Right renal pelvis (tissue), 4 donors: ENCODE measurements around the gene GNE. TPM values are rescaled to one million over a fixed set of nuclear protein-coding genes. Genes with fewer than 3 reads are reported as not detected.
A peak's percentile ranks its signal among the peaks of the same experiment; 100 is the strongest.
"Not testable (repeated sequence)": the region's sequence is repeated elsewhere in the genome, so short reads cannot be mapped to it uniquely, and the experiment has no call there.

ENCODE experiments used
- DNase-seq, 4 donors: peaks; one replicate each; pipeline ENCODE4 v3.0.0-alpha.2; 2013; ENCODE audit warnings: low read depth in 4 of 4, low spot score in 3 of 4, missing footprints in 1 of 4
- polyA plus RNA-seq, 4 donors: library from polyadenylated mRNA; unstranded; fragments of 120-200 nt; gene quantifications; one replicate each; pipeline ENCODE4 v1.2.1, GENCODE V29; 2013; ENCODE audit not compliant: insufficient read length in 4 of 4

GNE gene
- polyA plus RNA-seq, 4 donors, result 18.6 to 20.4 (median 19.6) TPM

DNA sequence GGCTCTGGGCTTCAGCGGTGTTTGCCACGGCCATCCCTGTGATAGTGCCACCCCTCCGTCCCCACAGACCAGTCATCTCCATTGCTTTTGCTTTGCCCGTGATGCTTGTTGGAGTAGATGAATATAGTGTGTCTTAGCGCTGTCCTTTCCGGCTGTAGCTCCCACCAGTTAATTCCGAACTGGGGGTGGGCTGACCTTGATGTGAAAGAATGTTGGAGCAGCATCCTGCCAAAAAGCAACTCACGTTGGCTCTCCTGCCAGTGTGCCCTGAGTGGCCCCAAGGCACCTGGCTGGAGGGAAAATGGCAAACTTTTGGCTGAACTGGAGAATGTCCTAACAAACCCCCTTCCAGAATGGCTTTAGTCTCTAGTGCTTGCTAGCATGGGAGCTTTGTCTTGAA is 47.5 kb downstream of the GNE start:
- DNase-seq, result no peak

- no peak for DNase-seq
These were observed 49.6 kb downstream of the GNE start for GRCh38 chr9:36208521-36209253.

DNA sequence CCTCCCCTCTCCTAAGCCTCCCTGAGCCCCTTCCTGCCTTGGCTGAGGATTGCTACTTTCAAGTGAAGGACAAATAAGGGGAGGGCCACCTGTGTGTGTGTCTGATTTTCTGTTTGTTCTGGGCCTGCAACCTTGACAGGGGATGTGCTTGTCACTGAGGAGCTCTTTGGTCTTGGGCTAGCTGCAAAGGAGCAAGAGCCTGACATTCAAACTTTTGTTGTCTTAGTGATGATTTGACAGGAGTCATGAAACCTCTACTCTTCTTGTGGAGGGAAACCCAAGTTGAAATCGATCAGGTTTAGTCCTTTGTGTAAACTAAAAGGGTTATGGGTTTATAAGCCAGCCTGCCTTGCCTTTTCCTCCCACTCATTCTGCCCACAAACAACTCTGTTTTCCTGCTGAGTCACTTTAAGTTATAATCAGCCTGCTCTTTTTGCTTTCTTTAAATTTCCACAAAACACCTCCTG is 50.7 kb downstream of the GNE start:
- no peak for DNase-seq

GRCh38 chr9:36207016-36207415 is 51.2 kb downstream of the GNE start:
- DNase-seq, result no peak

DNA sequence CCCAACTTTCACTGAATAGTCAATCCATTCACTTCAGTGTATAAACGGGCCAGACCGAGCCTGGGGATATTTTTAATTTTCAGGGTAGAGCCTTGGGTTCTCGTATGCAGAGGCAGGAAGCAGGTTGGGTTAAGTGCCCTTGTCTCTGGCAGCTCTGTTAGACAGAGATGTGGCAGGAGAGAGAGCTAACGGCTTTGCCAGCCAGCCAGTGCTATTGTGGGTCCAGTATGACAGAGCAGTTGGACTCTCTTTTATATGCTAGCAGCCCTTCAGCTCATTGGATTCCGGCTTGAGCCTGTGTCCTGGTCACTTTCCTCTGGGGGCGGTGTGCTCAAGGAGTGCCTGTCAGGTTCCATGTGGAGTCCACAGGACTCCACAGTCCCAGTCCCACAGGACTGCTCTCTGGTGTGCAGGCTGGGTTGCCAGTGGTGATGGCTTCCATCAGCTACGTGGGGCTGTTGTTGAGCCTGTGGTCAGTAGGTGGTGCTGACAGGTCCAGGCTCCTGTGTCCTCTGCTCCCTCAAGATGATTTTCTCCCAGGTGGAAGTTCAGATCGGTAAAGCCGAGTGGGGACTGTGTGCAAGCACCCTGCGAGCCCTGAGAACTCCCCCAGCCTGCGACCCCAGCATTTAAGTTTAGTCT is 53.2 kb downstream of the GNE start:
- no peak for DNase-seq

DNA sequence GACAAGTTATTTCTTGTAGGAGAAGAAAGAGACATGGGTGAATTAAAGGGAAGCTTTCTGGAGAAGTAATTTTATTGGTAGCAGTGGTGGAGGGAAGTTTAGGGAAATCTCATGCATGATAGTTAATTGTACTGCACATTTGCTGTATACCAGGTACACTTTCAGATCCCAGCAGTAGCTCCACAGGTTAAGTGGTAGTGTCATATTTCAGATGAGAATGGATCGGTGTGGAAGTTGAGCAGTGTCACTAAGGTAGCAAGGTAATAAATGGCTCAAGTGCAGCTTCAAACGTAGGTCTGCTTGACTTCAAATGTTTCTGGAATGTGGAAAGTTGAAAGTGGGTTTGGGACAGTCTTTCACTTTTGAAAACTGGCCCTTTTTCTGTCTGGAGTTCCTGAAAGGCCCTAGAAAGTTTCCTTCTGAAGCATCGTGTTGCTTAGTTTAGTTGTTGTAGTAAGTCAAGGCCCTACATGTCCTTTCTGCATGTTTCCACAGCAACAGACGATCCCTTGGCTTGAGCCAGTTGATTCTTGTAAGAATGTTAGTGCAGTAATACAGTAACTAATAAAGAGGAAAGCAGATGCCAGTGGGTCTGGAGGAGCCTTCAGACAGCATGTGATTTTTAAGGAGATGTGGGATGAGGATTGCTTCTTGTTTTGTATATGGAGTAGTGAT is 63.8 kb downstream of the GNE start:
- no peak for DNase-seq

- DNase-seq, result no peak
These were observed 65.2 kb downstream of the GNE start for GRCh38 chr9:36193023-36193422.

- peak in 1 of 4 donors; percentile 43 for DNase-seq
These were observed 66.1 kb downstream of the GNE start for GRCh38 chr9:36192196-36192595.

- DNase-seq, result no peak
These were observed 66.6 kb downstream of the GNE start for GRCh38 chr9:36191686-36192085.

DNA sequence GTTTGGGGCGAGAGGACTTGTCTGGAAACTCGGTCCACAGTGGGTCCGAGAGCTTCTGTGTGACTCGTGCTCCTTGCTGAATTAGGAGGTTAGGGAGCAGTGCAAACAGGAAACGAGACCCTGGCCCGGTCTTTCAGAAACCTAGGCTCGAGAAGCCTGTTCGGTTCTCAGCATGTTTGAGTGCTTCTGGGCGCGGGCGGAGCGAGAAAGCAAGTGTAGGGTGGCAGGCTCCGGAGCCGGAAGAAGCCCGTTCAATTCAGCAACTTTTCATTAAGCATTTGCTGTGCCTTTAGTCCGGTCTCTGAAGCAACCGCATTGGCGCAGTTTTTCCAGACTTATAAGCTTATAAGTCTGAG is 67.0 kb downstream of the GNE start:
- no peak for DNase-seq

GRCh38 chr9:36190388-36191289 is 67.6 kb downstream of the GNE start, which contains the start of gene CLTA:
Gene CLTA, plus strand, starts transcription at chr9:36190921. Its CDS starts 136 bp downstream, at chr9:36191057.
- peak; percentile 87 to 97 (median 94) for DNase-seq

DNA sequence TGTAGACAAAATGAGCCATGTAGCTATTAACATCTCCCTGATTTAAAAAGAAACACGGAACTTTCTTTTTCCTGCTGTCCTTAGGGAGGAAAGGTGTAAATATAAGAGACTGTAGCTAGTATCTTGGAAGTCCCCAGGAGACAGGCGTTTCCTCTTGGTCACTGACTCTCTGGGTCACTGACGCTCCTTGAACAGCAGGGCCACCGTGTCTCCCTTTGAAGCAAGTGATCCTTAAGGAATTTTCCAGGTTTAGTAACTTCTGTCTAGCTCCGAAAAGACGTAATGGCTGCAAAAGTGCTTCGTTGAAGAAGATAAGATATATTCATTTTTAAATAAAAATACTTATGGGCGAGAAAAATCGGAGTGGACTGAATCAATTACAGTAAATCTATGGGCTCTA is 68.3 kb downstream of the GNE start:
- no peak for DNase-seq

- DNase-seq, result no peak
These were observed 70.0 kb downstream of the GNE start for GRCh38 chr9:36188212-36188611.

DNA sequence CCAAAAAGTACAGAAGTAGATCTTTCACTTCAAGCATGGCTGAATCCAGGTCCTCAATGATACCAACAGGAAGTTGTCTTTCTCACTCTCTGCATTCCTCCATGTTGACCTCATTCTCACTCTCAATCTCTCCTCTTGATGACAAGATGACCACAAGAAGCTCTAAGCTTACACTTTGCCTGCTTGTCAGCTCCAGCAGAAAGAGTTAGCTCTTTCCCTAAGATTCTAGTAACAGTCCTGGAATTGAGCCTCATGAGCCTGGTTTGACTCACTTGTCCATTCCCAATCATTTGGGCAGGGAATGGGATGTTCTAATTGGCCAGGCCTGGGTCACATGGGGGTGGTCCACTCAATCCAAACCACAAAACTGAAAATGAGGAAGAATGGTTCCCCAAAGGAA is 70.8 kb downstream of the GNE start:
- DNase-seq, result no peak

DNA sequence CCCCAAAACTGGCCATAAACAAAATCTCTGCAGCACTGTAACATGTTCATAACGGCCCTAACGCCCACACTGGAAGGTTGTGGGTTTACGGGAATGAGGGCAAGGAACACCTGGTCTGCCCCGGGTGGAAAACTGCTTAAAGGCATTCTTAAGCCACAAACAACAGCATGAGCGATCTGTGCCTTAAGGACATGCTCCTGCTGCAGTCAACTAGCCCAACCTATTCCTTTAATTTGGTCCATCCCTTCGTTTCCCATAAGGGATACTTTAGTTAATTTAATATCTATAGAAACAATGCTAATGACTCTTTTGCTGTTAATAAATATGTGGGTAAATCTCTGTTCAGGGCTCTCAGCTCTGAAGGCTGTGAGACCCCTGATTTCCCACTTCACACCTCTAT is 78.0 kb downstream of the GNE start:
- DNase-seq, result not testable (repeated sequence)

DNA sequence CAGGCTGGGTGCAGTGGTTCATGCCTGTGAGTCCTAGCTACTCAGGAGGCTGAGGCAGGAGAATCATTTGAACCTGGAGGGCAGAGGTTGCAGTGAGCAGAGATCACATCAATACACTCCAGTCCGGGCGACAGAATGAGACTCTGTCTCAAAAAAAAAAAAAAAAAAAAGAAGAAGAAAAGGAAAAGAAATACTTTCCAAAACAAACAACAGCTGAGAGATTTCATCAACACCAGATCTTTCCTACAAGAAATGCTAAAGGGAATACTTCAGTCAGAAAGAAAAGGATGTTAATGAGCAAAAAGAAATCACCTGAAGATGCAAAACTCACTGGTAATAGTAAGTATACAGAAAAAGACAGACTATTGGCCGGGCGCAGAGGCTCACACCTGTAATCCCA is 80.7 kb downstream of the GNE start:
- DNase-seq, result no peak

GRCh38 chr9:36176496-36176895 is 81.8 kb downstream of the GNE start:
- DNase-seq, result not testable (repeated sequence)

GRCh38 chr9:36175209-36175608 is 83.0 kb downstream of the GNE start:
- DNase-seq, result not testable (repeated sequence)

GRCh38 chr9:36174731-36175130 is 83.5 kb downstream of the GNE start:
- no peak for DNase-seq

- no peak for DNase-seq
These were observed 84.0 kb downstream of the GNE start for GRCh38 chr9:36174271-36174670.

DNA sequence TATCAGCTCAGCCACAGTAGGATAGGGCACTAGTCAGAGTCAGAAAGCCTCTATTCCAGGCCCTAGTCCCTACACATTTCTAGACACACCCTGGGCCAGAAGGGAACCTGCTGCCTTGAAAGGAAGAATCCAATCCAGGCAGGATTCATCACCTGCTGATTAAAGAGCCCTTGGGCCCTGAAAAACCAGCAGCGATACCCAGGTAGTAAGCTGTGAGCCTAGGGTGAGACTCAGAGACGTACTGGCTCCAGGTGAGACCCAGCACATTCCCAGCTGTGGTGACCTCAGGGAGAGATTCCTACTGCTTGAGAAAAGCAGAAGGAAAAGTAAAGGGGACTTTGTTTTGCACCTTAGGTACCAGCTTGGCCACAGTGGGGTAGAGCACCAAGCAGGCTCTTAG is 84.4 kb downstream of the GNE start:
- no peak for DNase-seq
